Mucosa of stomach (tissue), 1 donor: ENCODE results near the gene KYAT1.
"Not testable (repeated sequence)": the region's sequence is repeated elsewhere in the genome, so short reads cannot be mapped to it uniquely, and the experiment has no call there.

ENCODE experiments used
- H3K27me3 ChIP-seq: one replicate; pipeline ENCODE4 v1.7.0; 2013; ENCODE audit warnings: mild to moderate bottlenecking, low read length; ENCODE audit not compliant: control insufficient read depth, insufficient read depth
- H3K36me3 ChIP-seq: one replicate; pipeline ENCODE4 v1.7.0; 2013; ENCODE audit warnings: low read length; ENCODE audit not compliant: control insufficient read depth, insufficient read depth
- H3K4me1 ChIP-seq: one replicate; pipeline ENCODE4 v1.7.0; 2013; ENCODE audit warnings: mild to moderate bottlenecking, low read length; ENCODE audit not compliant: control insufficient read depth, insufficient read depth
- H3K4me3 ChIP-seq: one replicate; pipeline ENCODE4 v1.7.0; 2013; ENCODE audit warnings: low read length
- H3K9ac ChIP-seq: one replicate; pipeline ENCODE4 v1.7.0; 2013; ENCODE audit warnings: mild to moderate bottlenecking, low read length, moderate library complexity
- H3K9me3 ChIP-seq: one replicate; pipeline ENCODE4 v1.7.0; 2013; ENCODE audit warnings: mild to moderate bottlenecking, low read length, moderate library complexity; ENCODE audit not compliant: control insufficient read depth
- donor health status: Pancreatic carcinoma.

The KYAT1 gene

GRCh38 chr9:128845186-128845931 lies 36.4 kb downstream of the KYAT1 start:
- Histone ChIP-seq H3K4me1 (peaks cover 6% of the 10 kb centered on the region), H3K4me3 (no peak overlapping the region), H3K27me3 (no peaks in the 10 kb centered on the region), H3K9ac (no peak overlapping the region), H3K36me3 (no peaks in the 10 kb centered on the region), H3K9me3 (no peaks in the 10 kb centered on the region)

GRCh38 chr9:128843171-128843570 lies 38.6 kb downstream of the KYAT1 start:
- H3K4me1 ChIP-seq, H3K36me3 ChIP-seq, H3K9me3 ChIP-seq, H3K27me3 ChIP-seq, H3K9ac ChIP-seq, H3K4me3 ChIP-seq: not testable (repeated sequence)

DNA sequence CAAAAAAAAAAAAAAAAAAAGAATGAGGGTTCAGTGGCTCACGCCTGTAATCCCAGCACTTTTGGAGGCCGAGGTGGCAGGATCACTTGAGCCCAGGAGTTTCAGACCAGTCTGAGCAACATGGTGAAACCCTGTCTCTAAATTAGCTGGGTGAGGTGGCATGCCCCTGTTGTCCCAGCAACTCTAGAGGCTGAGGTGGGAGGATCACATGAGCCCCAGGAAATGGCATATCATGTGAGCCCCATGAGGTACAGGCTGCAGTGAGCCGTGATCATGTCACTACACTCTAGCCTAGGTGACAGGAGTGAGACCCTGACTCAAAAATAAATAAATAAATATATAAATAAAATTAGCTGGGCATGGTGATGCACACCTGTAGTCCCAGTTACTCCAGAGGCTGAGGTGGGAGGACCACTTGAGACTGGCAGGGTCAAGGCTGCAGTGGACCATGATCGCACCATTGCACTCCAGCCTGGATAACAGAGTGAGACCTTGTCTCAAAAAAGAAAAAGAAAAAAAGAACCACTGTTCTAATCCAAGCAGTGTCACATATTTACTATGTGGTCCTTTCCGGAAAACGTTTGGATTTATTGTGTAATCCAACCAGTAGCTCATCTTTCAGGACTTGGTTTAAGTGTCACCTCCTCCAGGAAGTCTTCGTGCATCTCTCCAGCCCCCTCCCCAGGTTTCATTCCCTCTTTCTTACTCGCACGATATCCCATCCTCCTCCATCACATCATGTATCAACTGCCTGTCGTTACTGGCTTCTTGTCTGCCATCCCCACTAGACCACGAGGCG lies 39.9 kb downstream of the KYAT1 start:
- no peaks in the 10 kb centered on the region for H3K36me3 ChIP-seq
- peaks cover 6% of the 10 kb centered on the region for H3K4me1 ChIP-seq
- no peak overlapping the region for H3K9ac ChIP-seq
- H3K9me3 ChIP-seq, result no peaks in the 10 kb centered on the region
- H3K27me3 ChIP-seq, result no peaks in the 10 kb centered on the region
- H3K4me3 ChIP-seq, result no peak overlapping the region

DNA sequence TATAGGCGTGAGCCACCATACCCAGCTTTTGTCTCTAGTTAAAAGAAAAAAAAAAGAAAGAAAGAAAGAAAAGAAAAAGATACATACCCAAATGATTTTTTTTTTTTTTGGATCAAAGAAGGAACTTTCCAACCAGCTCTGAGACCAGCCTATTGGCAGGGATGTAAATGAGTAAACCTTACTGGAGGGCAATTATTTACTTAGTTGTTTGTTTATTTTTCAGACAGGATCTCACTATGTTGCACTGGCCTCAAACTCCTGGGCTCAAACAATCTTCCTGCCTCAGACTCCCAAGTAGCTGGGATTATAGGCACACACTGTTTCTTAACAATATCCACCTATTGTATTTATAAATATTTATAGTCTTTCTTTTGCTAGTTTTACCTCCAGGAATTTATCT lies 41.2 kb downstream of the KYAT1 start:
- no peak overlapping the region for H3K9ac ChIP-seq
- no peaks in the 10 kb centered on the region for H3K4me1 ChIP-seq
- H3K36me3 ChIP-seq, result no peaks in the 10 kb centered on the region
- no peak overlapping the region for H3K4me3 ChIP-seq
- no peaks in the 10 kb centered on the region for H3K9me3 ChIP-seq
- H3K27me3 ChIP-seq, result no peaks in the 10 kb centered on the region

GRCh38 chr9:128838338-128838737 lies 43.4 kb downstream of the KYAT1 start:
- no peaks in the 10 kb centered on the region for H3K4me1 ChIP-seq
- H3K9me3 ChIP-seq, result no peaks in the 10 kb centered on the region
- no peaks in the 10 kb centered on the region for H3K27me3 ChIP-seq
- H3K9ac ChIP-seq, result no peak overlapping the region
- no peak overlapping the region for H3K4me3 ChIP-seq
- no peaks in the 10 kb centered on the region for H3K36me3 ChIP-seq

DNA sequence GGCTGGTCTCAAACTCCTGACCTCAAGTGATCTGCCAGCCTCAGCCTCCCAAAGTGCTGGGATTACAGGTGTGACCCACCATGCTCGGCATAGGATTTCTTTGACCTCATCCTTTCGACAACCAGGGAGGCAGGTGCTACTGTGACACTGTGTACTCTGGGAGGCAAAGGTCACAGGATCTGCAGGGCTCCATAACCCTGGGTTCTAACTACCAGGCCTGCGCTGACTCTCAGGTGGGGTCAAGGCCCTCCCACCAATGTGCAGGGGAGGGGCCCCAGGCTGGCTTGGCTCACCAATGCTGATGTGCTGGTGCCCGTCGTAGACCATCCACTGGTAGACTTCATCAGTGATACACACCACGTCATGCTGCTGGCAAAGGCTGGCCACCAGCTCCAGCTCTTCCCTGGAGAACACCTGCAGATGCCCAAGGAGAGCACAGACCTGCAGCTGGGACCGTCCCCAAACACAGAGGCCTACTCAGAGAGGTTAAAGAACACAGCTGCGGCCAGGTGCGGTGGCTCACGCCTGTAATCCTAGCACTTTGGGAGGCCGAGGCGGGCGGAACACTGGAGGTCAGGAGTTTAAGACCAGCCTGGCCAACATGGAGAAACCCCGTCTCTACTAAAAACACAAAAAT lies 45.1 kb downstream of the KYAT1 start:
- H3K9me3 ChIP-seq, result no peaks in the 10 kb centered on the region
- H3K9ac ChIP-seq, result no peak overlapping the region
- no peaks in the 10 kb centered on the region for H3K27me3 ChIP-seq
- no peak overlapping the region for H3K4me3 ChIP-seq
- no peaks in the 10 kb centered on the region for H3K36me3 ChIP-seq
- no peaks in the 10 kb centered on the region for H3K4me1 ChIP-seq

GRCh38 chr9:128835246-128836210 lies 46.2 kb downstream of the KYAT1 start:
- H3K27me3 ChIP-seq, result no peaks in the 10 kb centered on the region
- no peak overlapping the region for H3K9ac ChIP-seq
- H3K36me3 ChIP-seq, result no peaks in the 10 kb centered on the region
- no peaks in the 10 kb centered on the region for H3K9me3 ChIP-seq
- H3K4me3 ChIP-seq, result no peak overlapping the region
- no peaks in the 10 kb centered on the region for H3K4me1 ChIP-seq

DNA sequence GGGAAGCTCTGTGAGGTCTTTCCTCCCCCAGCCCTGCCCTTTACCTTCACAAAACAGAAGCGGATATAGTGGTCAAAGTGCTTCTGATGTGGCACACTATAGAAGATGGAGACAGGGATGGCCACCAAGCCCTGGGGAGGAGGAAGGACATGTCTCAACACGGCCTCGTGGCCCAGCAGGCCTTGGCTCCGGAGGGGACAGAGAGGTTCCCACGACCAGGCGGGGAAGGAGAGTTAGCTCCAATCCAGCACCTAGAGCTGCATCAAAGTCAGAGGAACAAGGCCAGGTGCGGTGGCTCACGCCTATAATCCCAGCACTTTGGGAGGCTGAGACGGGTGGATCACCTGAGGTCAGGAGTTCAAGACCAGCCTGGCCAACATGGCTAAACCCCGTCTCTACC lies 48.1 kb downstream of the KYAT1 start:
- Histone ChIP-seq H3K9ac (no peak overlapping the region), H3K36me3 (no peaks in the 10 kb centered on the region), H3K27me3 (no peaks in the 10 kb centered on the region), H3K9me3 (no peaks in the 10 kb centered on the region), H3K4me1 (peaks cover 12% of the 10 kb centered on the region), H3K4me3 (no peak overlapping the region)

GRCh38 chr9:128829477-128830251 lies 52.1 kb downstream of the KYAT1 start, which contains the start of gene SPOUT1:
TSS of gene SPOUT1 (minus strand) at chr9:128829794. CDS start at chr9:128829780, 14 bp downstream.
- H3K4me1 ChIP-seq, result peaks cover 15% of the 10 kb centered on the region
- H3K27me3 ChIP-seq, result no peaks in the 10 kb centered on the region
- no peaks in the 10 kb centered on the region for H3K36me3 ChIP-seq
- no peaks in the 10 kb centered on the region for H3K9me3 ChIP-seq
- peak within 1 kb of the TSS; percentile 87 for H3K9ac ChIP-seq
- peak within 1 kb of the TSS; percentile 89 for H3K4me3 ChIP-seq

- H3K36me3 ChIP-seq, result no peaks in the 10 kb centered on the region
- H3K4me1 ChIP-seq, result peaks cover 15% of the 10 kb centered on the region
- H3K9me3 ChIP-seq, result no peaks in the 10 kb centered on the region
- H3K9ac ChIP-seq, result peak overlapping the region; percentile 87
- H3K27me3 ChIP-seq, result no peaks in the 10 kb centered on the region
- H3K4me3 ChIP-seq, result peak overlapping the region; percentile 89
Observed at GRCh38 chr9:128828719-128829452, 52.9 kb downstream of the KYAT1 start.
